Measurements from ENCODE around the gene DOCK3. TPM values are rescaled to one million over a fixed set of nuclear protein-coding genes. Genes with fewer than 3 reads are reported as not detected.

The DOCK3 gene
- total and polyA plus RNA-seq, 2 donors (not counting 3 experiments of a cell fraction or from before 2014, with no cell fraction given), result 0.08 to 0.13 TPM

- H3K9me1 ChIP-seq (replicated peaks; ENCODE audit: control insufficient read depth, extremely low read depth, insufficient read depth, low read length), result no peaks in the 10 kb centered on the region
- no peak overlapping the region for H3K4me3 ChIP-seq (replicated peaks in 1 of 3; ENCODE audit: insufficient read depth in 1 of 3, low read depth in 1 of 3, low read length in 3 of 3)
- no peak for TF ChIP-seq MYC (IDR thresholded peaks at IDR 0.05; ENCODE audit: low read depth, low read length)
- no peak for TF ChIP-seq FOS (IDR thresholded peaks at IDR 0.05; ENCODE audit: borderline replicate concordance, insufficient read depth, low read length)
- TF ChIP-seq CTCF (IDR thresholded peaks at IDR 0.05; ENCODE audit: extremely low read depth in 1 of 2, insufficient read depth in 1 of 2, low read depth in 1 of 2, low read length in 2 of 2), result no peak
- TF ChIP-seq GATA2 (IDR thresholded peaks at IDR 0.05; ENCODE audit: insufficient read depth, insufficient read length, low read depth, low read length), result no peak
- TF ChIP-seq POLR2A (IDR thresholded peaks at IDR 0.05; ENCODE audit: low read depth, low read length), result no peak
- TF ChIP-seq POLR2AphosphoS5 (IDR thresholded peaks at IDR 0.05; ENCODE audit: insufficient read depth, low read depth, low read length), result no peak
- TF ChIP-seq EZH2 (IDR thresholded peaks at IDR 0.05; ENCODE audit: borderline replicate concordance, low read depth, low read length, severe bottlenecking), result no peak
- TF ChIP-seq MAX (IDR thresholded peaks at IDR 0.05; ENCODE audit: insufficient read depth, insufficient read length), result no peak
- TF ChIP-seq JUN (IDR thresholded peaks at IDR 0.05; ENCODE audit: borderline replicate concordance, insufficient read depth, insufficient read length, low read depth), result no peak
- ChIA-PET POLR2A (no interaction called here), CTCF (interaction anchor here (1.1 to 1.4 kb wide), 2 partner anchors 275 to 404 kb away, joined by 5 to 6 read pairs; no protein-coding TSS in a partner anchor)
- intact Hi-C loops (cut with micrococcal nuclease), result no loop called here
- no peaks in the 10 kb centered on the region for H4K20me1 ChIP-seq (replicated peaks; ENCODE audit: control insufficient read depth, extremely low read depth, insufficient read depth, low read length)
- no peak overlapping the region for H2AFZ ChIP-seq (ENCODE audit: low read depth, low read length)
- BruUV-seq (replicated peaks), result no TSS peak
- H3K27me3 ChIP-seq (ENCODE audit: control insufficient read depth in 2 of 2, insufficient read depth in 2 of 2, low read length in 2 of 2), result no peaks in the 10 kb centered on the region
- no peaks in the 10 kb centered on the region for H3K9me3 ChIP-seq (replicated peaks; ENCODE audit: control insufficient read depth, insufficient read depth, low read length)
- dilution Hi-C loops (cut with MboI; ENCODE audit: extremely low pct_ligation_motif_present, low sequenced_read_pairs), result no loop called here
- H3K9ac ChIP-seq (replicated peaks; ENCODE audit: extremely low read depth, insufficient read depth, low read length), result no peak overlapping the region
- no peak overlapping the region for H3K4me2 ChIP-seq (ENCODE audit: insufficient read depth, low read length)
- H3K79me2 ChIP-seq (ENCODE audit: control insufficient read depth, insufficient read depth, low read length), result no peaks in the 10 kb centered on the region
- FAIRE-seq (no peak), DNase-seq (ENCODE audit: low read depth, low spot score) (no peak)
- no peaks in the 10 kb centered on the region for H3K4me1 ChIP-seq (ENCODE audit: control insufficient read depth, extremely low read depth, insufficient read depth, low read length)
- no peaks in the 10 kb centered on the region for H3K36me3 ChIP-seq (ENCODE audit: control insufficient read depth in 2 of 2, extremely low read depth in 1 of 2, insufficient read depth in 2 of 2, low read length in 2 of 2)
- no peak overlapping the region for H3K27ac ChIP-seq (ENCODE audit: insufficient read depth, low read depth, low read length)
Observed at GRCh38 chr3:51375571-51375970, 700.8 kb downstream of the DOCK3 start.

Data from endothelial cell of umbilical vein (primary cell).